HEK293T (cell line): Measurements from ENCODE around the gene PGM1.

Experiments used
- ARNT ChIP-seq: fragments of 450-650 bp; IDR thresholded peaks from 2 replicates; pipeline ENCODE4 v1.6.1; 2017; ENCODE audit warnings: mild to moderate bottlenecking
- BHLHE40 ChIP-seq: fragments of 450-650 bp; IDR thresholded peaks from 2 replicates; pipeline ENCODE4 v1.6.1; 2016; ENCODE audit warnings: mild to moderate bottlenecking, moderate library complexity, borderline replicate concordance
- FOXA1 ChIP-seq: fragments of 450-650 bp; IDR thresholded peaks from 2 replicates; pipeline ENCODE4 v1.6.1; 2016; ENCODE audit warnings: mild to moderate bottlenecking
- FOXK2 ChIP-seq: fragments of 450-650 bp; IDR thresholded peaks from 2 replicates; pipeline ENCODE4 v1.6.1; 2016; ENCODE audit warnings: mild to moderate bottlenecking
- HDGF ChIP-seq: fragments of 450-650 bp; IDR thresholded peaks from 2 replicates; pipeline ENCODE4 v1.6.1; 2017; ENCODE audit warnings: antibody characterized with exemption, borderline replicate concordance
- LEF1 ChIP-seq: fragments of 450-650 bp; IDR thresholded peaks from 2 replicates; pipeline ENCODE4 v1.6.1; 2017; ENCODE audit warnings: mild to moderate bottlenecking, borderline replicate concordance
- SP1 ChIP-seq: fragments of 450-650 bp; IDR thresholded peaks from 2 replicates; pipeline ENCODE4 v1.6.1; 2017
- TARDBP ChIP-seq: fragments of 450-650 bp; IDR thresholded peaks from 2 replicates; pipeline ENCODE4 v1.6.1; 2016
- ZNF384 ChIP-seq: fragments of 450-650 bp; IDR thresholded peaks from 2 replicates; pipeline ENCODE4 v1.6.1; 2016

GRCh38 chr1:63705078-63705477, 111.9 kb downstream of the PGM1 start:
- TF ChIP-seq SP1 (no peak), TARDBP (no peak), FOXK2 (no peak), ZNF384 (no peak), ARNT (no peak), FOXA1 (no peak), BHLHE40 (no peak), HDGF (no peak), LEF1 (no peak)
